Right lobe of liver (tissue), 6 donors: Measurements from ENCODE around the gene CDK14. TPM values are rescaled to one million over a fixed set of nuclear protein-coding genes. Genes with fewer than 3 reads are reported as not detected.
"Not testable (repeated sequence)": the region's sequence is repeated elsewhere in the genome, so short reads cannot be mapped to it uniquely, and the experiment has no call there.

ENCODE experiments used
- ATAC-seq, 4 donors: fragments of 200-7000 bp; cut with Tn5 transposase; one replicate each; pipeline ENCODE4 v1.9.1; 2020; ENCODE audit warnings: mild to moderate bottlenecking in 4 of 4, moderate library complexity in 4 of 4
- DNase-seq, 3 donors: peaks; one replicate each; pipeline ENCODE4 v3.0.0-alpha.2; 2020
- H3K27ac ChIP-seq, 3 donors: fragments of 200-600 bp; one replicate each; pipeline ENCODE4 v1.8.0; 2022
- H3K27me3 ChIP-seq, 2 donors: fragments of 200-600 bp; one replicate each; pipeline ENCODE4 v1.8.0; 2022
- H3K36me3 ChIP-seq, 4 donors: fragments of 200-600 bp; sonication (generic) in 1 of 4; one replicate each; pipeline versions ENCODE4 v1.5.1 to v1.8.0; 2017 to 2022; ENCODE audit warnings: control low read depth in 1 of 4
- H3K4me1 ChIP-seq, 4 donors: fragments of 200-600 bp; sonication (generic) in 1 of 4; one replicate each; pipeline versions ENCODE4 v1.5.1 to v1.8.0; 2017 to 2022; ENCODE audit warnings: control low read depth in 1 of 4
- H3K4me3 ChIP-seq, 3 donors: fragments of 200-600 bp; one replicate each; pipeline ENCODE4 v1.8.0; 2022
- H3K9me3 ChIP-seq, 4 donors: fragments of 200-600 bp; sonication (generic) in 1 of 4; one replicate each; pipeline versions ENCODE4 v1.5.1 to v1.8.0; 2017 to 2022; ENCODE audit warnings: control low read depth in 1 of 4
- CTCF ChIP-seq, 4 donors: fragments of 200-600 bp in 3 of 4; fragments of 450-650 bp in 1 of 4; IDR thresholded peaks; one replicate each; pipeline versions ENCODE4 v1.5.1 to v1.8.0; 2016 to 2022; ENCODE audit warnings: antibody characterized with exemption in 4 of 4, mild to moderate bottlenecking in 2 of 4
- POLR2A ChIP-seq: fragments of 450-650 bp; IDR thresholded peaks from one replicate; pipeline ENCODE4 v1.6.1; 2017; ENCODE audit warnings: antibody characterized with exemption, mild to moderate bottlenecking
- WGBS: methylation state at CpG from one replicate; pipeline ENCODE4 v1.1.6; 2018; ENCODE audit warnings: low coverage, low lambda C conversion rate; ENCODE audit not compliant: insufficient coverage; ENCODE audit errors: missing lambda C conversion rate; 5-methylcytosine and 5-hydroxymethylcytosine counted together
- intact Hi-C, 2 donors: fragments of 100-400 bp; cut with DNase I; formaldehyde crosslinking; loops; one replicate each; pipeline versions ENCODE4 v1.11.2 to v1.14.1; 2022
- total RNA-seq, 6 experiments: library from RNA; depleted of rRNA in 2 of 6; stranded (reverse); fragments of >200 nt in 2 of 6; fragmentation: NEBNext Ultra II Directional in 3 of 6; extraction: Animal tissue kit (Norgen Biotek cat#: 25700) in 3 of 6; gene quantifications; one replicate each; pipeline versions ENCODE4 v1.1.0 to v1.2.4, GENCODE V29; 2016 to 2023
- donor health status: DM: no; HTN: yes; CAD: no.
- donor health status: DM: no; HTN: no; CAD: no.
- donor health status: DM: no; HTN: no; CAD: no.
- donor health status: DM: no; HTN: yes; CAD: no.
- donor health status: DM: no; HTN: yes; CAD: no.

Gene CDK14
- total RNA-seq, 6 experiments from 2014 or later: 12.6 to 28.7 (median 17.9) TPM

DNA sequence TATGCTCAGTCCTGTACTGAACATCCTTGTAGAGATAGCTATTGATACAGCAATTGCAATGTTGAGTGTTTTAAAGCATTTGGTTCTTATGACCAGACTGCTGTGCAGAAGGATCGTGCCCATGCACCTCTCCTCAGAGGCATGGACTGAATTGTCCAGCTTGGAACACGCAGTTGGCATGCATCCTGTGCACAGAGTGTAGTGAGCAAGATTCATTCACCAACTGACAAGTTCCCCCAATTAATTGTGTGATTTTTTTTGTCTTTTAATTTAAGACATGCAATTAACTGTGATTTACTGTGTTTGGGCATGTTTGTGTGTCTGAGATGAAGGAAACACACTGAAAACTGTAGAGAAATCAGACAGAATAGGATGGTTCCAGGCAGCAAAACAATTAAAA, 323.7 kb downstream of the CDK14 start:
- intact Hi-C loops: no loop called here
- no peaks in the 10 kb centered on the region for H3K4me1 ChIP-seq
- H3K9me3 ChIP-seq: no peaks in the 10 kb centered on the region
- H3K27me3 ChIP-seq: no peaks in the 10 kb centered on the region
- no peak for DNase-seq
- no peak overlapping the region for H3K27ac ChIP-seq
- ATAC-seq: no peak
- TF ChIP-seq CTCF (IDR thresholded peaks at IDR 0.05): no peak
- WGBS: 78% methylated on average over 2 of the region's 2 CpGs
- H3K4me3 ChIP-seq: no peak overlapping the region
- H3K36me3 ChIP-seq: no peaks in the 10 kb centered on the region

DNA sequence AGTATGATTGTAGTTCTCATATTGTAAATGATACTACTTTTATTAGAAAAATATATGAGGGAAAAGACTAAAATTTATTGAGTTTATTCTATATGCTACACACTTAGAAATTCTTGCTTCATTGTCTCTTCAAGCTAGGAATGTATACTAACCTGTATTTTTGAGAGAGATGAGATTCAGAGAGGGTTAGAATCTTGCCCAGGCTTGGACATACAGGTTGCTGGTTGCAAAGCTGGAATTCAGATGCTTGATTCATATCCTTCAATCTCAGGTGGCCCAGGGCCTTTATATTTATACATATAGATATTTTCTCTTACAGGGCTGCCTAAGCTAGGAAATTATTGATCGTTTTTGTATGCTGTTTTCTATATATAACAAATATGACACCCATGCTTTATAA, 324.2 kb downstream of the CDK14 start:
- no peak for ATAC-seq
- no peaks in the 10 kb centered on the region for H3K36me3 ChIP-seq
- DNase-seq: no peak
- H3K4me1 ChIP-seq: no peaks in the 10 kb centered on the region
- 78% methylated on average over 1 of the region's 1 CpG for WGBS
- TF ChIP-seq POLR2A (no peak), CTCF (IDR thresholded peaks at IDR 0.05) (no peak)
- intact Hi-C loops: no loop called here
- no peaks in the 10 kb centered on the region for H3K27me3 ChIP-seq
- H3K4me3 ChIP-seq: no peak overlapping the region
- H3K9me3 ChIP-seq: no peaks in the 10 kb centered on the region
- H3K27ac ChIP-seq: no peak overlapping the region

DNA sequence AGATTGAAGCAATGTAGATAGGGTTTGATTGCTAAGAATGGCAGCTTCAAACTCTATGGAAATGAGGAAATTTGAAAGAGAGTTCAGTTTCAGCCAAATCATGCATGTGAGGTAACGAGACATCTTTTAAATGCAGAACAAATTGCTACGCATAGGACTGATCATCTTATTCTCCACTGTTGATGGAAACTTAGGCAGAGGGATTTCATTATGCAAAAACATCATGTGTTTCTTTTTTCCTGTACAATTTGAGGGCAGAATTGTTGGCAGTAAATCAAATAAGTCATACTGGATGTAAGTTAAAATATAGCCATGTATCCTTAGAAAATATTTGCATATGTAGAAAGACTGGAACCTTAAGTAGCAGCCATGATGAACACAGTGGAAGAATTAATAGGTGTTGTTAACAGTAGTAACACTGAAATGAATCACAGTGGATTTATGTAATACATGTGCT, 327.4 kb downstream of the CDK14 start:
- DNase-seq: no peak
- intact Hi-C loops: no loop called here
- H3K4me1 ChIP-seq: no peaks in the 10 kb centered on the region
- H3K4me3 ChIP-seq: no peak overlapping the region
- 84% methylated on average over 2 of the region's 2 CpGs for WGBS
- no peaks in the 10 kb centered on the region for H3K9me3 ChIP-seq
- no peaks in the 10 kb centered on the region for H3K27me3 ChIP-seq
- ATAC-seq: no peak
- TF ChIP-seq POLR2A (no peak), CTCF (IDR thresholded peaks at IDR 0.05) (no peak)
- no peak overlapping the region for H3K27ac ChIP-seq
- H3K36me3 ChIP-seq: no peaks in the 10 kb centered on the region

DNA sequence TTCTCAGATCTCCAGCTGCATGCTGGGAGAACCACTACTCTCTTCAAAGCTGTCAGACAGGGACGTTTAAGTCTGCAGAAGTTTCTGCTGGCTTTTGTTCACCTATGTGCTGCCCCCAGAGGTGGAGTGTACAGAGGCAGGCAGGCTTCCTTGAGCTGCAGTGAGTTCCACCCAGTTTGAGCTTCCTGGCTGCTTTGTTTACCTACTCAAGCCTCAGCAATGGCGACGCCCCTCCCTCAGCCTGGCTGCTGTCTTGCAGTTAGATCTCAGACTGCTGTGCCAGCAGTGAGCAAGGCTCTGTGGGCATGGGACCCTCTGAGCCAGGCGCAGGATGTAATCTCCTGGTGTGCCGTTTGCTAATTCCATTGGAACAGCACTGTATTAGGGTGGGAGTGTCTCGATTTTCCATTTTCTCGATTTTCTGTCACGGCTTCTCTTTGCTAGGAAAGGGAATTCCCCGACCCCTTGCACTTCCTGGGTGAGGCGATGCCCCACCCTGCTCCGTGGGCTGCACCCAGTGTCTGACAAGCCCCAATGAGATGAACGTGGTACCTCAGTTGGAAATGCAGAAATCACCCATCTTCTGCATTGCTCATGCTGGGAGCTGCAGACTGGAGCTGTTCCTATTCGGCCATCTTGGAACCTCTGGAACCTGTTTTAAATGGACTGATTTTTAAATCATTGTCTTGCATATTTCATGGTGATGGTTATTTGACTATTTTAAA, 332.7 kb downstream of the CDK14 start:
- H3K36me3 ChIP-seq, H3K9me3 ChIP-seq, DNase-seq, H3K4me3 ChIP-seq, H3K27ac ChIP-seq, ATAC-seq, H3K27me3 ChIP-seq, intact Hi-C loops, H3K4me1 ChIP-seq: not testable (repeated sequence)
- 95% methylated on average over 9 of the region's 13 CpGs for whole genome bisulfite sequencing

DNA sequence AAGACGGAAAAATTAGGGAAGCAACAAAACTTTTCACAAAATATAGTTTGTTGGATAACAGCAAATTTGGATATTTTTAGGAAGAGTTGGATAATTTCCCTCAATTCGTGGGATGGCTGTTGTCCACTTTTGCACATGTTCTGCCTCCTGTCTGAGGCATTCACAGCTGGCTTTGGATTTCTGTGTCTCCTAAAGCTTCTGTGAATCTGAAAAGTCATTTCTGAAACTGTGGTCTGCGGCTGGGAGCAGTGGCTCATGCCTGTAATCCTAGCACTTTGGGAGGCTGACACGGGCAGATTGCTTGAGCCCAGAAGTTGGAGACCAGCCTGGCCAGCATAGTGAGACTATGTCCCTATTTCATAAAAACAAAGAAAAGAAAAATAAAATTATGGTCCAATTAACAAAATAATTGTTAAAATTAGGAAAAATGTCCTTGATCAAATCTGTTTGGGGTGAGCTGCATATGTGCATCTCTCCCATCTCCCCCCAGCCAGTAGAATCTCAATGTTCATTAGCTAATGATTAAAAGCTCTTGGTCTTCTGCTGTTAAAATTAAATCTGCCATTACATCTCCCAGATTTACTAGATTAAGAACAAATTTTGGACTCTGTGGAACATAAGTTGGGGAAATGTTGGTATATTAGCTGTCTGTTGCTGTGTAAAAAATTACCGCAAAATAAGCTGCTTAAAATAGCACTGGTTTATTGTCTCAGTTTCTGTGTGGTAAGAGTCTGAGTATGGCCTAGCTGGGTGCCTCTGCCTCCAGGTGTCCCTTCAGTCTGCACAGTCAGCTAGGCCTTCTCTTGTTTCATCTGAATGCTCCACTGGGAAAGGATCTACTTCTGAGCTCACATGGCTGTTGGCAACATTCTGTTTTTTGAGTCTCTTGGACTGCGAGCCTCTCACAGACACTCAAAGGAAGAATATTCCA, 336.1 kb downstream of the CDK14 start:
- intact Hi-C loops: no loop called here
- no peak overlapping the region for H3K27ac ChIP-seq

More for the DNA sequence above, 336.1 kb downstream of the CDK14 start:
- H3K27me3 ChIP-seq: no peaks in the 10 kb centered on the region
- DNase-seq (no peak), ATAC-seq (no peak)
- WGBS: 87% methylated on average over 6 of the region's 6 CpGs
- no peaks in the 10 kb centered on the region for H3K9me3 ChIP-seq
- H3K36me3 ChIP-seq: no peaks in the 10 kb centered on the region
- H3K4me1 ChIP-seq: no peaks in the 10 kb centered on the region
- TF ChIP-seq CTCF (IDR thresholded peaks at IDR 0.05) (no peak), POLR2A (no peak)
- H3K4me3 ChIP-seq: no peak overlapping the region
